K562 (cell line): ENCODE results near the gene CREB3L2. TPM values are rescaled to one million over a fixed set of nuclear protein-coding genes. Genes with fewer than 3 reads are reported as not detected.

Experiments
- BCL6 ChIP-seq: fragments of 250-450 bp; sonication (Bioruptor Pico); IDR thresholded peaks from 2 replicates; pipeline ENCODE4 v1.4.0; 2020
- CCAR2 ChIP-seq: fragments of 200-400 bp; formaldehyde crosslinking; IDR thresholded peaks from 2 replicates; pipeline ENCODE4 v1.6.1; 2017; ENCODE audit warnings: mild to moderate bottlenecking, low read depth, low read length
- CEBPG ChIP-seq, 3 experiments: fragments of 200-800 bp in 1 of 3; sonication (Bioruptor generic) in 1 of 3; sonication (generic) in 1 of 3; formaldehyde crosslinking in 1 of 3; IDR thresholded peaks in 2 of 3; conservative IDR thresholded peaks in 1 of 3; 2 replicates each; pipeline versions ENCODE4 v1.6.1 to v1.8.0; 2016 to 2022; ENCODE audit warnings: missing compliant biosample characterization in 2 of 3, missing genetic modification characterization in 2 of 3, mild to moderate bottlenecking in 1 of 3, missing genetic modification reagents in 1 of 3
- KLF1 ChIP-seq: fragments of 450-650 bp; IDR thresholded peaks from 2 replicates; pipeline ENCODE4 v1.6.1; 2016; ENCODE audit warnings: missing genetic modification characterization, missing compliant biosample characterization
- MED1 ChIP-seq: sonication (generic); formaldehyde crosslinking; IDR thresholded peaks from 2 replicates; pipeline ENCODE4 v1.8.1; 2023; ENCODE audit warnings: missing genetic modification reagents, borderline replicate concordance
- MTA3 ChIP-seq: fragments of 450-650 bp; formaldehyde crosslinking; IDR thresholded peaks from 2 replicates; pipeline ENCODE4 v1.6.1; 2017; ENCODE audit warnings: mild to moderate bottlenecking, borderline replicate concordance
- NFE2L1 ChIP-seq: fragments of 450-650 bp; IDR thresholded peaks from 2 replicates; pipeline ENCODE4 v1.6.1; 2016; ENCODE audit warnings: missing genetic modification characterization, low read depth, mild to moderate bottlenecking, missing compliant biosample characterization, moderate library complexity, borderline replicate concordance
- PTRF ChIP-seq: fragments of 450-650 bp; IDR thresholded peaks from 2 replicates; pipeline ENCODE4 v1.6.1; 2016; ENCODE audit warnings: mild to moderate bottlenecking, missing genetic modification characterization, missing compliant biosample characterization
- RNF2 ChIP-seq: sonication (generic); IDR thresholded peaks from 2 replicates; pipeline ENCODE4 v1.6.1; 2016
- TBP ChIP-seq: optimal IDR thresholded peaks from 2 replicates; pipeline ENCODE3; 2011; ENCODE audit warnings: low read depth, low read length, improper control_type of control experiment
- ZNF408 ChIP-seq: fragments of 250-450 bp; sonication (Bioruptor Pico); IDR thresholded peaks from 2 replicates; pipeline ENCODE4 v1.4.0; 2020; ENCODE audit warnings: low read depth, mild to moderate bottlenecking, moderate library complexity
- ZNF77 ChIP-seq: fragments of 250-450 bp; sonication (Bioruptor Pico); IDR thresholded peaks from 2 replicates; pipeline ENCODE4 v1.5.0; 2020
- polyA plus RNA-seq, 8 experiments: library from polyadenylated mRNA; depleted of rRNA in 4 of 8; stranded (reverse) in 5 of 8; unstranded in 3 of 8; fragments of >200 nt; fragmentation: Nextera tagmentation in 2 of 8; fragmentation: Illumina TruSeq in 1 of 8; extraction: Ambion mirVana in 2 of 8; extraction: Trizol in 1 of 8; gene quantifications; 2 replicates each; pipeline versions ENCODE4 v1.2.1 to v1.2.3, GENCODE V29; 2011 to 2014; ENCODE audit warnings: inconsistent platforms in 1 of 8, missing spikeins in 1 of 8
- total RNA-seq, 7 experiments: library from RNA; depleted of rRNA in 6 of 7; stranded (reverse); fragments of >200 nt in 6 of 7; fragmentation: Illumina TruSeq in 2 of 7; extraction: Trizol in 2 of 7; gene quantifications; 2 replicates each; pipeline versions ENCODE4 v1.2.1 to v1.2.3, GENCODE V29; 2011 to 2021; ENCODE audit warnings: low replicate concordance in 1 of 7
- TF ChIP-seq, protein P1 (sequence below), 2 experiments: fragments of 450-650 bp; conservative IDR thresholded peaks; 2 replicates each; pipeline ENCODE4 v1.6.1; 2017; ENCODE audit warnings: mild to moderate bottlenecking in 2 of 2, moderate library complexity in 2 of 2
- TF ChIP-seq, protein P2 (sequence below): fragments of 450-650 bp; formaldehyde crosslinking; IDR thresholded peaks from 2 replicates; pipeline ENCODE4 v1.4.0; 2020; ENCODE audit warnings: mild to moderate bottlenecking
- TF ChIP-seq, protein P3 (sequence below): fragments of 250-450 bp; sonication (Bioruptor Pico); IDR thresholded peaks from 2 replicates; pipeline ENCODE4 v1.9.0; 2021; ENCODE audit warnings: mild to moderate bottlenecking
- TF ChIP-seq, protein P4 (sequence below): fragments of 450-650 bp; IDR thresholded peaks from 2 replicates; pipeline ENCODE4 v1.6.1; 2017; ENCODE audit warnings: antibody characterized with exemption, mild to moderate bottlenecking
- TF ChIP-seq, protein P5 (sequence below): fragments of 250-450 bp; sonication (Bioruptor Pico); IDR thresholded peaks from 2 replicates; pipeline ENCODE4 v1.4.0; 2020; ENCODE audit warnings: borderline replicate concordance

The CREB3L2 gene
- total and polyA plus RNA-seq, 9 of the 15 experiments (the other 6 are each of a cell fraction or from before 2014, with no cell fraction given), result 7.1 to 45.6 (median 15.8) TPM

DNA sequence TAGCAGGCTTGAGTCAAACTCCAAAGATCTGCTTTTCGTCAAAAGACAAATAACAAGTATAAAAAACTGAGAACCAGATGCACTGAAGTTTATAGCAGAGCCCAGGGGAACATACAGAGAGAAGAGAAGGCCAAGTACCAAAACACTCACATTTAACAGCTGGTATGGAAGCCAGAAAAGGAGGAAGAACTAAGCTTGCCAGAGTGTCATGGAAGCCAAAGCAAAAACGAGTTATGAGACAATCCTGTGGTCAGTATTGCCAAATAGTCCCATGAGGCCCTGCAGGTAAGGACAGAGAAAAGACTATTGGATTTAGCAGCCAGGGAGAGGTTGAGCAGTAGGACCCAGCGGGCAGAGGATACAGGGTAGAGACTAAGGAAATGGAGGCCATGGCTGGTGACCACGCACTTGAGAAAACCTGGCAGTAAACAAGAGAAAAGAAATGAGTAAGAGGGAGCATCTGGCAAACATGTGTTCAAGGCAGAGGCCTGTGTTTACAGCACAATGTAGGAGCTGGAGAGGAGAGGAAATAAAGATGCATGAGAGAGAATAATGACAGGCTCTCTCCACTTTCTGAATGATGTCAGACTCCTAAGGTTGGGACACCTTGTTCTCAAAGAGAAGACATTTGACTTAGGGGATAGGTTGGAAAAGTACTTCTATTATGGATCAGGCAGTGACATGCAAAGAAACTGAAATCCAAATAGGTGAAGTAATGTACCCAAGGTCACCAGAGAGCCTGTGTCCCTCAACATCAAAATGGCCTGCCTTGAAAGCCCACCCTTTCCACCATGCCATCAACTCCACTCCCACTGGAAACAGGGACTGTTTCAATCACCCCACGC is 9.1 kb downstream of the CREB3L2 start (continued):
- TF ChIP-seq RNF2 (no peak), CCAR2 (no peak), PTRF (peak; percentile 37; the same call in 1 of the 2 replicates), CEBPG (CRISPR knock-in tag; IDR thresholded peaks at IDR 0.05) (peak; percentile 89), CEBPG (tag; conservative IDR thresholded peaks at IDR 0.05 in 1 of 2, IDR thresholded peaks at IDR 0.05 in 1 of 2) (peak; percentile 85 to 96), KLF1 (no peak), BCL6 (no peak), MED1 (CRISPR knock-in tag) (no peak), MTA3 (peak; percentile 61; the same call in 1 of the 2 replicates), ZNF408 (CRISPR knock-in tag) (no peak), TBP (peak; percentile 27), ZNF77 (0 out of 2 replicates have a peak, but pooled peaks have one; percentile 58), NFE2L1 (no peak)
- TF ChIP-seq, protein P1, sequence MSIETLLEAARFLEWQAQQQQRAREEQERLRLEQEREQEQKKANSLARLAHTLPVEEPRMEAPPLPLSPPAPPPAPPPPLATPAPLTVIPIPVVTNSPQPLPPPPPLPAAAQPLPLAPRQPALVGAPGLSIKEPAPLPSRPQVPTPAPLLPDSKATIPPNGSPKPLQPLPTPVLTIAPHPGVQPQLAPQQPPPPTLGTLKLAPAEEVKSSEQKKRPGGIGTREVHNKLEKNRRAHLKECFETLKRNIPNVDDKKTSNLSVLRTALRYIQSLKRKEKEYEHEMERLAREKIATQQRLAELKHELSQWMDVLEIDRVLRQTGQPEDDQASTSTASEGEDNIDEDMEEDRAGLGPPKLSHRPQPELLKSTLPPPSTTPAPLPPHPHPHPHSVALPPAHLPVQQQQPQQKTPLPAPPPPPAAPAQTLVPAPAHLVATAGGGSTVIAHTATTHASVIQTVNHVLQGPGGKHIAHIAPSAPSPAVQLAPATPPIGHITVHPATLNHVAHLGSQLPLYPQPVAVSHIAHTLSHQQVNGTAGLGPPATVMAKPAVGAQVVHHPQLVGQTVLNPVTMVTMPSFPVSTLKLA (conservative IDR thresholded peaks at IDR 0.05), result peak in 1 of 2 experiments; percentile 26; a peak in 2 of 4 replicates
- TF ChIP-seq, protein P2, sequence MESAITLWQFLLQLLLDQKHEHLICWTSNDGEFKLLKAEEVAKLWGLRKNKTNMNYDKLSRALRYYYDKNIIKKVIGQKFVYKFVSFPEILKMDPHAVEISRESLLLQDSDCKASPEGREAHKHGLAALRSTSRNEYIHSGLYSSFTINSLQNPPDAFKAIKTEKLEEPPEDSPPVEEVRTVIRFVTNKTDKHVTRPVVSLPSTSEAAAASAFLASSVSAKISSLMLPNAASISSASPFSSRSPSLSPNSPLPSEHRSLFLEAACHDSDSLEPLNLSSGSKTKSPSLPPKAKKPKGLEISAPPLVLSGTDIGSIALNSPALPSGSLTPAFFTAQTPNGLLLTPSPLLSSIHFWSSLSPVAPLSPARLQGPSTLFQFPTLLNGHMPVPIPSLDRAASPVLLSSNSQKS, result 0 out of 2 replicates have a peak, but pooled peaks have one; percentile 28
- TF ChIP-seq, protein P3, sequence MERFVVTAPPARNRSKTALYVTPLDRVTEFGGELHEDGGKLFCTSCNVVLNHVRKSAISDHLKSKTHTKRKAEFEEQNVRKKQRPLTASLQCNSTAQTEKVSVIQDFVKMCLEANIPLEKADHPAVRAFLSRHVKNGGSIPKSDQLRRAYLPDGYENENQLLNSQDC (CRISPR knock-in tag), result no peak
- TF ChIP-seq, protein P4, sequence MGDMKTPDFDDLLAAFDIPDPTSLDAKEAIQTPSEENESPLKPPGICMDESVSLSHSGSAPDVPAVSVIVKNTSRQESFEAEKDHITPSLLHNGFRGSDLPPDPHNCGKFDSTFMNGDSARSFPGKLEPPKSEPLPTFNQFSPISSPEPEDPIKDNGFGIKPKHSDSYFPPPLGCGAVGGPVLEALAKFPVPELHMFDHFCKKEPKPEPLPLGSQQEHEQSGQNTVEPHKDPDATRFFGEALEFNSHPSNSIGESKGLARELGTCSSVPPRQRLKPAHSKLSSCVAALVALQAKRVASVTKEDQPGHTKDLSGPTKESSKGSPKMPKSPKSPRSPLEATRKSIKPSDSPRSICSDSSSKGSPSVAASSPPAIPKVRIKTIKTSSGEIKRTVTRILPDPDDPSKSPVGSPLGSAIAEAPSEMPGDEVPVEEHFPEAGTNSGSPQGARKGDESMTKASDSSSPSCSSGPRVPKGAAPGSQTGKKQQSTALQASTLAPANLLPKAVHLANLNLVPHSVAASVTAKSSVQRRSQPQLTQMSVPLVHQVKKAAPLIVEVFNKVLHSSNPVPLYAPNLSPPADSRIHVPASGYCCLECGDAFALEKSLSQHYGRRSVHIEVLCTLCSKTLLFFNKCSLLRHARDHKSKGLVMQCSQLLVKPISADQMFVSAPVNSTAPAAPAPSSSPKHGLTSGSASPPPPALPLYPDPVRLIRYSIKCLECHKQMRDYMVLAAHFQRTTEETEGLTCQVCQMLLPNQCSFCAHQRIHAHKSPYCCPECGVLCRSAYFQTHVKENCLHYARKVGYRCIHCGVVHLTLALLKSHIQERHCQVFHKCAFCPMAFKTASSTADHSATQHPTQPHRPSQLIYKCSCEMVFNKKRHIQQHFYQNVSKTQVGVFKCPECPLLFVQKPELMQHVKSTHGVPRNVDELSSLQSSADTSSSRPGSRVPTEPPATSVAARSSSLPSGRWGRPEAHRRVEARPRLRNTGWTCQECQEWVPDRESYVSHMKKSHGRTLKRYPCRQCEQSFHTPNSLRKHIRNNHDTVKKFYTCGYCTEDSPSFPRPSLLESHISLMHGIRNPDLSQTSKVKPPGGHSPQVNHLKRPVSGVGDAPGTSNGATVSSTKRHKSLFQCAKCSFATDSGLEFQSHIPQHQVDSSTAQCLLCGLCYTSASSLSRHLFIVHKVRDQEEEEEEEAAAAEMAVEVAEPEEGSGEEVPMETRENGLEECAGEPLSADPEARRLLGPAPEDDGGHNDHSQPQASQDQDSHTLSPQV, result peak; percentile 77; the same call in 1 of the 2 replicates
- TF ChIP-seq, protein P5, sequence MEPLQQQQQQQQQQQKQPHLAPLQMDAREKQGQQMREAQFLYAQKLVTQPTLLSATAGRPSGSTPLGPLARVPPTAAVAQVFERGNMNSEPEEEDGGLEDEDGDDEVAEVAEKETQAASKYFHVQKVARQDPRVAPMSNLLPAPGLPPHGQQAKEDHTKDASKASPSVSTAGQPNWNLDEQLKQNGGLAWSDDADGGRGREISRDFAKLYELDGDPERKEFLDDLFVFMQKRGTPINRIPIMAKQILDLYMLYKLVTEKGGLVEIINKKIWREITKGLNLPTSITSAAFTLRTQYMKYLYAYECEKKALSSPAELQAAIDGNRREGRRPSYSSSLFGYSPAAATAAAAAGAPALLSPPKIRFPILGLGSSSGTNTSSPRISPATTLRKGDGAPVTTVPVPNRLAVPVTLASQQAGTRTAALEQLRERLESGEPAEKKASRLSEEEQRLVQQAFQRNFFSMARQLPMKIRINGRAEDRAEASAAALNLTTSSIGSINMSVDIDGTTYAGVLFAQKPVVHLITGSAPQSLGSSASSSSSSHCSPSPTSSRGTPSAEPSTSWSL, result 0 out of 2 replicates have a peak, but pooled peaks have one; percentile 43
